ENCODE measurements around the gene UBIAD1.

The UBIAD1 gene

DNA sequence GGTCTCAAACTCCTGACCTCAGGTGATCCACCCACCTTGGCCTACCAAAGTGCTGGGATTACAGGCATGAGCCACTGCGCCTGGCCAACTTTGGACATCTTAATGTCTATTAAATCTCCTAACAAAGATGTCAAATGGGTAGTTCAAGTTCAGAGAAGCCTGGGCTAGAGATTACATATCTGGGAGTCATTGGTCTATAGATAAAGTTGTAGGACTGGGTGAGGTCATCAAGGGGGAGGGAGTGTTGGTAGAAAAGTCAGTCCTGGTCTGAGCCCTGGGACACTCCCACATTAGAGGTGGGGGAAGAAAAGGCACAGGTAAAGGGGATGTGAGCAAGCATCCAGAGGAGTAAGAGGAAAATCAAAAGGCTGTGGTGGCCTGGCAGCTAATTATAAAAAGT, 6.6 kb downstream of the UBIAD1 start:
- DNase-seq (ENCODE audit: low read depth) = no peak
- TF ChIP-seq CTCF (IDR thresholded peaks at IDR 0.05; ENCODE audit: low read depth, low read length, missing control alignments) = no peak
- H3K4me3 ChIP-seq (ENCODE audit: low read depth, low read length) = no peak overlapping the region

GRCh38 chr1:11280719-11281376, 7.8 kb downstream of the UBIAD1 start:
- no peak overlapping the region for H3K4me3 ChIP-seq (ENCODE audit: low read depth, low read length)
- DNase-seq (ENCODE audit: low read depth) = peak; percentile 50
- no peak for TF ChIP-seq CTCF (IDR thresholded peaks at IDR 0.05; ENCODE audit: low read depth, low read length, missing control alignments)

GRCh38 chr1:11281518-11282331, 8.7 kb downstream of the UBIAD1 start:
- no peak for DNase-seq (ENCODE audit: low read depth)
- TF ChIP-seq CTCF (IDR thresholded peaks at IDR 0.05; ENCODE audit: low read depth, low read length, missing control alignments) = no peak
- no peak overlapping the region for H3K4me3 ChIP-seq (ENCODE audit: low read depth, low read length)

DNA sequence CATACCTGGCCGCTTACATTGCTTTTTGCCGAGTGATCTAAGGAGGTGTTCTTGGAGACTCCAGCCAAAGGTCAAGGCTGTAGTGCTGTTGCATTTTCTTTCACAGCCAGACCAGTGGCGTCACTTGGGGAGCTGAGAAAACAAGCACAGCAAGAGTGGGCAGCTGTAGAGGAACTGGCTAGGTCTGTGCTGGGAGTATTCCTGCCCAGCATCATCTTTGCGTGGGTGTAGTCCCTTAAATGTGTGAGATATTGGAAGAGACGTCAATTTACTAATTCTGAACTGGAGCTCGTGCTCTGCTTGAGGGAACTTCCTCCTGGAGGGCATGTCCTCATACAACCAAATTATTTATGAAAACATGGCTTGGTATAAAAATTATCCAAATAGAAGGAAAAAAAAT, 10.2 kb downstream of the UBIAD1 start:
- no peak for TF ChIP-seq CTCF (IDR thresholded peaks at IDR 0.05; ENCODE audit: low read depth, low read length, missing control alignments)
- no peak for DNase-seq (ENCODE audit: low read depth)
- H3K4me3 ChIP-seq (ENCODE audit: low read depth, low read length) = no peak overlapping the region

DNA sequence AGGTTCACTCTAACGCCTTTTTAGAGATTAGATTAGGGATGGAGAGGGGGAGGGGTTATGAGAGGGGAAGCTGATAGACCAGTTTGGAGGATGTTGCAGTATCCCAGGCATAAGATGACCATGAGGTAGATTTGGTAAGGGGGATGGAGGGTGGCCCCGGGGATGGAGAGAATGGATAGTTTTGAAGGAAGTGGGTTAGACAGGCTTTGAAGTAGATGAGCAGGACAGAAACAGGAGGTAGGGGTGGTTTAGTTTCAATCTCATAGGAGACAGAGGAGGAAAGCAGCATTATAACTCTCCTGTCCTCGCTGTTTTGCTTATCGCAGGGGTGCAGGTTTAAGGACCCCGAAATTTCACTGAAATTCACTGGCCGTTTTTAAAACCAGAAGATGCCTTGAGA, 11.8 kb downstream of the UBIAD1 start:
- no peak for TF ChIP-seq CTCF (IDR thresholded peaks at IDR 0.05; ENCODE audit: low read depth, low read length, missing control alignments)
- no peak for DNase-seq (ENCODE audit: low read depth)
- no peak overlapping the region for H3K4me3 ChIP-seq (ENCODE audit: low read depth, low read length)

GRCh38 chr1:11285883-11286734, 13.1 kb downstream of the UBIAD1 start:
- no peak for DNase-seq (ENCODE audit: low read depth)
- no peak for TF ChIP-seq CTCF (IDR thresholded peaks at IDR 0.05; ENCODE audit: low read depth, low read length, missing control alignments)
- H3K4me3 ChIP-seq (ENCODE audit: low read depth, low read length) = no peak overlapping the region

Data from GM12864 (cell line).